Colonic mucosa (tissue), 4 donors: ENCODE data around the gene HAUS3. TPM values are rescaled to one million over a fixed set of nuclear protein-coding genes. Genes with fewer than 3 reads are reported as not detected.

Experiments used
- DNase-seq: peaks from one replicate; pipeline ENCODE4 v3.0.0-alpha.2; 2020
- H3K27ac ChIP-seq: fragments of 200-600 bp; one replicate; pipeline ENCODE4 v1.8.0; 2021
- H3K27me3 ChIP-seq: fragments of 200-600 bp; one replicate; pipeline ENCODE4 v1.8.0; 2021
- H3K36me3 ChIP-seq: fragments of 200-600 bp; one replicate; pipeline ENCODE4 v1.8.0; 2021
- H3K4me1 ChIP-seq: fragments of 200-600 bp; one replicate; pipeline ENCODE4 v1.8.0; 2021; ENCODE audit warnings: mild to moderate bottlenecking
- H3K4me3 ChIP-seq: fragments of 200-600 bp; one replicate; pipeline ENCODE4 v1.8.0; 2021
- H3K9ac ChIP-seq, 2 donors: one replicate each; pipeline ENCODE4 v1.7.0; 2013; ENCODE audit warnings: control low read depth in 2 of 2, low read depth in 2 of 2, low read length in 2 of 2
- H3K9me3 ChIP-seq: fragments of 200-600 bp; one replicate; pipeline ENCODE4 v1.8.0; 2021
- intact Hi-C: fragments of 100-400 bp; cut with DNase I; formaldehyde crosslinking; loops from one replicate; pipeline ENCODE4 v1.14.1; 2022
- total RNA-seq, 2 donors: library from RNA; stranded (reverse); fragmentation: NEBNext Ultra II Directional in 1 of 2; extraction: Animal tissue kit (Norgen Biotek cat#: 25700) in 1 of 2; gene quantifications; one replicate each; pipeline ENCODE4 v1.2.1, GENCODE V29; 2021
- TF ChIP-seq, protein P1 (sequence below): fragments of 200-600 bp; IDR thresholded peaks from one replicate; pipeline ENCODE4 v1.8.0; 2022; ENCODE audit warnings: antibody characterized with exemption, mild to moderate bottlenecking
- donor health status: healthy.
- donor health status: DM: no; HTN: no; CAD: no.
- donor health status: DM: no; HTN: no; CAD: no.

The HAUS3 gene
- total RNA-seq, 2 donors from 2014 or later = 9.1 to 13.0 TPM

DNA sequence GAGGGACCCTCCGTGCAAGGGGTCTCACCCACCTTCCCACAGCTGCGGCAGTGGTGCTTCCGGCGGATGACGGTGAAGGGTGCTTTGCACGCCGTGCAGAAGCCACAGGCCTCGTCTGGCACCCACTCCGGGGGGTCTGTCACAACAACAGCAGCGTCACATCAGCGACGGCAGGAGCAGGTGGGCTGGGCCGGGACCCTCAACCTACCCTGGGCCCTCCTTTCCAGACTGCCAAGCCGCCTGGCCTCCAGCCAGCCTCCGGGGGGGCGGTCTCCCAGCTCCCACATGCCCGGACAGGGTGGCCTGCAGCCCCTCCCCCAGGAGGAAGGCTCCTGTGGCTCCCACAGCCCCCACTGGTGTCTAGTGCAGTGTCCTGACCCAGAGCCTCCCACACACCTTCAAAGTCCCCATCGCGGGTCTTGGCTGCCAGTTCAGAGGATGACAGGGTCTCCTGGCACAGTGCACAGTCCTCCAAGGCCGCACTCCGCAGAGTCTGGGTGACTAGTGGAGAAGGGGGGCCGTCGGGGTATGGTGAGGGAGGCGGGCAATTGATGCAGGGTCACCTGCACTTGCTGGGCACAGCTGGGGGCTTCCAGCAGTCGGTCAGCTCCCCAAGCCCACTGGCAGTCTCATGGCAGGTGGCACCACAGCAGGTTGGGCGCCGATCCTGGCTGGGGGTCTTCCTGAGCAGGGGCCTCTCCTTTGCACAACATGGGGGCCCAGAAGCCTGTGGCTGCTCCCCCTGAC, 29.5 kb upstream of the HAUS3 start:
- Histone ChIP-seq H3K36me3 (no peaks in the 10 kb centered on the region), H3K4me1 (no peaks in the 10 kb centered on the region), H3K9me3 (no peaks in the 10 kb centered on the region), H3K27ac (no peak overlapping the region), H3K4me3 (no peak overlapping the region), H3K9ac (no peak overlapping the region), H3K27me3 (no peaks in the 10 kb centered on the region)
- TF ChIP-seq, protein P1, sequence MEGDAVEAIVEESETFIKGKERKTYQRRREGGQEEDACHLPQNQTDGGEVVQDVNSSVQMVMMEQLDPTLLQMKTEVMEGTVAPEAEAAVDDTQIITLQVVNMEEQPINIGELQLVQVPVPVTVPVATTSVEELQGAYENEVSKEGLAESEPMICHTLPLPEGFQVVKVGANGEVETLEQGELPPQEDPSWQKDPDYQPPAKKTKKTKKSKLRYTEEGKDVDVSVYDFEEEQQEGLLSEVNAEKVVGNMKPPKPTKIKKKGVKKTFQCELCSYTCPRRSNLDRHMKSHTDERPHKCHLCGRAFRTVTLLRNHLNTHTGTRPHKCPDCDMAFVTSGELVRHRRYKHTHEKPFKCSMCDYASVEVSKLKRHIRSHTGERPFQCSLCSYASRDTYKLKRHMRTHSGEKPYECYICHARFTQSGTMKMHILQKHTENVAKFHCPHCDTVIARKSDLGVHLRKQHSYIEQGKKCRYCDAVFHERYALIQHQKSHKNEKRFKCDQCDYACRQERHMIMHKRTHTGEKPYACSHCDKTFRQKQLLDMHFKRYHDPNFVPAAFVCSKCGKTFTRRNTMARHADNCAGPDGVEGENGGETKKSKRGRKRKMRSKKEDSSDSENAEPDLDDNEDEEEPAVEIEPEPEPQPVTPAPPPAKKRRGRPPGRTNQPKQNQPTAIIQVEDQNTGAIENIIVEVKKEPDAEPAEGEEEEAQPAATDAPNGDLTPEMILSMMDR = no peak
- intact Hi-C loops = no loop called here
- no peak for DNase-seq

DNA sequence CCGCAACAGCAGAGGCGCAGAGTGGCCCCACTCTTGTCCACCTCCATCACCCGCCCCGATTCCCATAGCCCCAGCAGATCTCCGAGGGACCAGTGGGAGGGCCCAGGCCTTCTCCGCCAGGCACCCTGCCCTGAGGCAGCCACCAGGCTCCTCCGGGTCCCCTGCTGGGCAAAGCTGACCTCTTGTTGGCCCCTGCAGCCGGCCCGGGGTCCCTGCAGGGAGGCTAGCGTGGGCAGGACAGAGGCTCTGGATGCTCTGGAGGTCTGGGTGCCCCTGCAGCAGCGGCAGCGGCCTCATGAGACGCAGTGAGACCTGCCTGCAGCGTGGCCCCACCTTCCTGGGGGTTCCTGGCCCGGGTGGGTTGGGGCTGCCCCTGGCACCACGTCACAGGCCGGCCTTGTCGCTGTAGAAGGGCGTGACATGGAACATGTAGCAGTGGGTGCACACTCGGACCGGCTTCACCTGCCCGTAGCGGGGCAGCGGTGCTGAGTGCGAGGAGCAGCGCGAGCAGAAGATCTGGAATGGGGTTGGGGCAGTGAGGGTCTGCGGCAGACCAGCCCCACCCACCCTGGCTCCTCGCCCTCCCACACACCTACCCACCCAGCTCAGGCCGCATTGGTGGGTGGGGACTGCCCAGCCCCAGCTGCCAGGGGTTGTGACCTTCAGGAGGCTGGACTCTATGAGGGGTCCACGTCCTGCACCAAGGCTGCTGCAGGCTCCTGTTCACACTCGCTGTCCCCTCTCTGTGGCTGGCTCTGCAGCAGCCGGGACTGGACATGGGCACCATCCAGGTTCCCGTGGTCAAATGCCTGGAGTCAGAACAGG, 28.6 kb upstream of the HAUS3 start:
- H3K9ac ChIP-seq = no peak overlapping the region
- H3K36me3 ChIP-seq = no peaks in the 10 kb centered on the region
- no peaks in the 10 kb centered on the region for H3K9me3 ChIP-seq
- no peak overlapping the region for H3K4me3 ChIP-seq
- no peak overlapping the region for H3K27ac ChIP-seq
- no peak for DNase-seq
- TF ChIP-seq, protein P1 = no peak
- intact Hi-C loops = no loop called here
- H3K27me3 ChIP-seq = no peaks in the 10 kb centered on the region
- no peaks in the 10 kb centered on the region for H3K4me1 ChIP-seq

DNA sequence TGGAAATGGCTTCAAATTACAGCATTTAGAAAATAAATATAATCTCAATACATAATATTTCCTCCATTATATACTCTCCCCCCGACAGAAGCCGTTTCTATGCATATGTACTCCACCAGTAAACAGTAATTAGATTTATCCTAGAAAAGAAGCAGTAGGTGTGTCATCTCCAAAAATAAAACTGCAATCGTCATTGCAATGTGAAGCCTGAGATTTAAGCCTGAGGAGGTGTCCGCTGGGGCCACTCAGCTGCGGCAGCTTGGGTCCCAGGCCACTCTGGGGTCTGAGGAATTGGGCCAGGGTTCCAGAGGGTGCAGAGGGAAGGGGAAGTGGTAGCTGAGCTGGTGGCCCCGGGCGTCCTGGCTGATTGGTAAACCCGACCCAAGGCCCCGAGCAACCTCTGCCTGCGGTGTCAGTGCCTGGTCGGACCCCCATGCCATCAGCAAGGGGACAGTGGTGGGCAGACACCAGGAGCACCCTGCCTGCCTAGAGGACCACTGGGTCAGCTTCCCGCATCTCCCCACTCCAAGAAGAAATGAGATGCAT, 27.8 kb upstream of the HAUS3 start:
- DNase-seq = no peak
- intact Hi-C loops = no loop called here
- H3K4me1 ChIP-seq = no peaks in the 10 kb centered on the region
- no peaks in the 10 kb centered on the region for H3K27me3 ChIP-seq
- no peak overlapping the region for H3K9ac ChIP-seq
- no peaks in the 10 kb centered on the region for H3K36me3 ChIP-seq
- no peak overlapping the region for H3K27ac ChIP-seq
- TF ChIP-seq, protein P1 = no peak
- H3K4me3 ChIP-seq = no peak overlapping the region
- H3K9me3 ChIP-seq = no peaks in the 10 kb centered on the region

DNA sequence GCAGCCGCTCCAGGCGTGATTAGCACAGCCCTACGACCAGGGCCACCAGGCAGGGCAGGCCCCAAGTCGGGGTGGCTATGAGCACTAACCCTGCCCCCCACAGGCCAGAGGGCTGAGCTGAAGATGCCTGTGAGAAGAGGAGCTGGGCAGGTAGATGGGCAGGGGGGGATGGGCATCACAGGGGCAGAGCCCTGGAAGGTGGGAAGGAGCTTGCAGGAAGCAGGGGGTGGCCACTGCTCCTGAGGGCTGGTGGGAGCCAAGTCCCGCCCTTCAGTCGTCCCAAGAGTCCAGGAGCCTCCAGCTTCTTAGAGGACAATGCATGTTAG, 27.2 kb upstream of the HAUS3 start:
- Histone ChIP-seq H3K9me3 (no peaks in the 10 kb centered on the region), H3K4me1 (no peaks in the 10 kb centered on the region), H3K27ac (no peak overlapping the region), H3K9ac (no peak overlapping the region), H3K36me3 (no peaks in the 10 kb centered on the region), H3K27me3 (no peaks in the 10 kb centered on the region), H3K4me3 (no peak overlapping the region)
- no peak for DNase-seq
- intact Hi-C loops = no loop called here
- TF ChIP-seq, protein P1 = no peak

DNA sequence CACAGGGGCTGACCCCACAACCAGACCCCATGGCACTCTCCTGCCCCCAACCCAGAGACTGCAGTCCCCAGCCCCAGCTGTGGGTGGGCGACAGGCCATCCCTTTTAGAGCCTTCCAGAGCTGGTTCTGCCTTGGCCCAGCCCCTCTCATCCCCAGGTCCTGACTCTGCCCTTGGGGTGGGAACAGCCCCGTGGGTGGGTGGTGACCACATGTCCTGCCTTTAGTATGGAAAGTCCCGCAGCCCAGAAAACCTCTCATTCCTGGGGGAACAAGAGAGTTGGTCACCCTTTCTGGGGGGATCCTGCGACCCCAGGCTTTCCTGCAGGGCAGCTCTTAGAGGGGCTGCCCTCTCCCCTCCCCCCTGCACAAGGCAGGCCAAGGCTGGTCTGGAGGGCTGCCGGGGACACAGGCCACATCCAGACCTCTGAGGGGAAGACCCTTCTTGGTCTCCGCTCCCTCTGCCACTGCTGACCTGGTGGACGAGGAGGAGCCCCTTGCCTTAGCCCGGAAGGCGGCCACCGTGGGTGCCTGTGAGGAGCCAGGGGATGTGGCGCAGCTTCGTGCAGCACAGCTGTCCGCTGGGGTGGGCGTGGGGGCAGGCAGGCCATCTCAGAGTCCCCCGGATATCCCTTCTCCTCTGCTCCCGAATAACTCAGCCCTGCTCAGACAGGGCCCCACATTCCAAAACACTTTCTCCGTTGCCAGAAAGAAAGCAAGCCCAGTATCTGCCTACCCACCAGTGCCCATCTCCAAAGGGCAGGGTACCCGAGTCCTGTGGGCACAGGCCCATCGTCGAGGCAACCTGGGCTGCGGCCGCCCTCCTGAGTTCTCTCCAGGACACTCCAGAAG, 26.7 kb upstream of the HAUS3 start:
- DNase-seq = no peak
- Histone ChIP-seq H3K9ac (no peak overlapping the region), H3K27ac (no peak overlapping the region), H3K4me3 (no peak overlapping the region), H3K36me3 (no peaks in the 10 kb centered on the region), H3K27me3 (no peaks in the 10 kb centered on the region), H3K9me3 (no peaks in the 10 kb centered on the region), H3K4me1 (no peaks in the 10 kb centered on the region)
- TF ChIP-seq, protein P1 = no peak
- intact Hi-C loops = no loop called here
